Fibroblast of lung (primary cell): ENCODE results near the gene SLC15A2. TPM values are rescaled to one million over a fixed set of nuclear protein-coding genes. Genes with fewer than 3 reads are reported as not detected.

Source experiments
- DNase-seq, 2 donors: peaks; one replicate each; pipeline versions ENCODE4 v3.0.0 to v3.0.0-alpha.2; 2010; ENCODE audit warnings: low read depth in 2 of 2
- H2AFZ ChIP-seq: 2 replicates; pipeline ENCODE4 v1.5.1; 2012; ENCODE audit warnings: low read length, control low read depth, inconsistent platforms
- H3K27ac ChIP-seq: 2 replicates; pipeline ENCODE4 v1.5.1; 2011; ENCODE audit warnings: low read length, control low read depth; ENCODE audit not compliant: insufficient read depth
- H3K27me3 ChIP-seq: 2 replicates; pipeline ENCODE4 v1.5.1; 2011; ENCODE audit warnings: mild to moderate bottlenecking, low read length; ENCODE audit not compliant: control insufficient read depth, insufficient read depth
- H3K36me3 ChIP-seq: 2 replicates; pipeline ENCODE4 v1.5.1; 2011; ENCODE audit warnings: low read length; ENCODE audit not compliant: control insufficient read depth, insufficient read depth
- H3K4me1 ChIP-seq: 2 replicates; pipeline ENCODE4 v1.5.1; 2011; ENCODE audit warnings: low read length; ENCODE audit not compliant: control insufficient read depth, insufficient read depth; ENCODE audit errors: extremely low read depth
- H3K4me2 ChIP-seq: 2 replicates; pipeline ENCODE4 v1.5.1; 2011; ENCODE audit warnings: low read length, control low read depth; ENCODE audit not compliant: insufficient read depth; ENCODE audit errors: extremely low read depth
- H3K4me3 ChIP-seq, 4 experiments: fragments of 200-600 bp in 1 of 4; sonication (generic) in 1 of 4; replicated peaks in 1 of 4; 2 replicates each; pipeline ENCODE4 v1.5.1; 2011 to 2016; ENCODE audit warnings: low read length in 4 of 4, low read depth in 3 of 4, mild to moderate bottlenecking in 3 of 4, control low read depth in 2 of 4, inconsistent platforms in 1 of 4, mixed read lengths in 1 of 4; ENCODE audit not compliant: insufficient read depth in 1 of 4; ENCODE audit errors: control extremely low read depth in 1 of 4
- H3K79me2 ChIP-seq: 2 replicates; pipeline ENCODE4 v1.5.1; 2012; ENCODE audit warnings: mild to moderate bottlenecking, low read length, inconsistent platforms; ENCODE audit not compliant: control insufficient read depth, insufficient read depth
- H3K9ac ChIP-seq: 2 replicates; pipeline ENCODE4 v1.5.1; 2011; ENCODE audit warnings: mild to moderate bottlenecking, low read length, control low read depth; ENCODE audit not compliant: insufficient read depth
- H3K9me3 ChIP-seq: 2 replicates; pipeline ENCODE4 v1.5.1; 2012; ENCODE audit warnings: low read depth, low read length; ENCODE audit not compliant: control insufficient read depth, insufficient read depth
- H4K20me1 ChIP-seq: 2 replicates; pipeline ENCODE4 v1.5.1; 2011; ENCODE audit warnings: low read length; ENCODE audit not compliant: control insufficient read depth, insufficient read depth; ENCODE audit errors: extremely low read depth
- CTCF ChIP-seq, 2 donors: IDR thresholded peaks in 1 of 2; conservative IDR thresholded peaks in 1 of 2; 1 replicate in 1 of 2; 2 replicates in 1 of 2; pipeline ENCODE4 v1.5.1; 2011 to 2012; ENCODE audit warnings: low read length in 2 of 2, control low read depth in 1 of 2, inconsistent platforms in 1 of 2, low read depth in 1 of 2, mild to moderate bottlenecking in 1 of 2
- EZH2 ChIP-seq: IDR thresholded peaks from 2 replicates; pipeline ENCODE4 v1.5.1; 2012; ENCODE audit warnings: low read length, control low read depth, mild to moderate bottlenecking; ENCODE audit errors: missing control alignments
- polyA minus RNA-seq: library from RNA; depleted of rRNA, polyadenylated mRNA; stranded (reverse); fragments of >200 nt; gene quantifications from 2 replicates; pipeline ENCODE4 v1.2.3, GENCODE V29; 2011; ENCODE audit warnings: low replicate concordance
- polyA plus RNA-seq, 2 donors: library from polyadenylated mRNA; depleted of rRNA in 1 of 2; stranded (reverse) in 1 of 2; unstranded in 1 of 2; fragments of >200 nt; gene quantifications; 2 replicates each; pipeline ENCODE4 v1.2.1, GENCODE V29; 2011 to 2012; ENCODE audit warnings: missing spikeins in 1 of 2
- total RNA-seq: library from RNA; depleted of rRNA; stranded (reverse); fragments of >200 nt; gene quantifications from 2 replicates; pipeline ENCODE4 v1.2.1, GENCODE V29; 2014

Gene SLC15A2
- total RNA-seq (0.26 and 0.33 TPM in 2 replicates), polyA plus RNA-seq (0.29 and 0.31 TPM in 2 replicates), polyA minus RNA-seq (0.31 TPM in 1 of 2 replicates, not detected in the other)
- polyA plus RNA-seq (2012), result 0.15 TPM in 1 of 2 replicates, not detected in the other

- Histone ChIP-seq H2AFZ (no peak within 1 kb of the TSS), H3K4me3 (no peak within 1 kb of the TSS), H3K4me2 (no peak within 1 kb of the TSS), H3K27me3 (no peaks in the 10 kb centered on the region), H4K20me1 (no peaks in the 10 kb centered on the region), H3K9ac (no peak within 1 kb of the TSS), H3K27ac (no peak within 1 kb of the TSS), H3K4me1 (no peaks in the 10 kb centered on the region), H3K9me3 (no peaks in the 10 kb centered on the region), H3K36me3 (no peaks in the 10 kb centered on the region), H3K79me2 (no peaks in the 10 kb centered on the region)
- DNase-seq, result peak in 1 of 2 donors; percentile 50
- TF ChIP-seq EZH2 (no peak), CTCF (conservative IDR thresholded peaks at IDR 0.05 in 1 of 2, IDR thresholded peaks at IDR 0.05 in 1 of 2; ENCODE audit: low read depth in 1 of 2, low read length in 2 of 2) (no peak)
Measured at GRCh38 chr3:121894301-121894990, at the start of gene SLC15A2. SLC15A2 (plus strand) TSS chr3:121894401; CDS start chr3:121894477, 76 bp downstream.

GRCh38 chr3:121844892-121845291 is 49.3 kb upstream of the SLC15A2 start:
- Histone ChIP-seq H3K4me2 (no peak overlapping the region), H3K4me3 (no peak overlapping the region), H3K9ac (no peak overlapping the region), H3K27ac (no peak overlapping the region), H3K79me2 (no peaks in the 10 kb centered on the region), H3K9me3 (no peaks in the 10 kb centered on the region), H3K27me3 (no peaks in the 10 kb centered on the region), H3K4me1 (no peaks in the 10 kb centered on the region), H4K20me1 (no peaks in the 10 kb centered on the region), H2AFZ (no peak overlapping the region), H3K36me3 (no peaks in the 10 kb centered on the region)
- TF ChIP-seq EZH2 (no peak), CTCF (conservative IDR thresholded peaks at IDR 0.05 in 1 of 2, IDR thresholded peaks at IDR 0.05 in 1 of 2; ENCODE audit: low read depth in 1 of 2, low read length in 2 of 2) (no peak)
- no peak for DNase-seq

- Histone ChIP-seq H3K4me3 (no peak overlapping the region), H3K4me1 (no peaks in the 10 kb centered on the region), H4K20me1 (no peaks in the 10 kb centered on the region), H3K79me2 (no peaks in the 10 kb centered on the region), H3K36me3 (no peaks in the 10 kb centered on the region), H3K27ac (no peak overlapping the region), H3K27me3 (no peaks in the 10 kb centered on the region), H3K4me2 (no peak overlapping the region), H3K9me3 (no peaks in the 10 kb centered on the region), H3K9ac (no peak overlapping the region), H2AFZ (no peak overlapping the region)
- TF ChIP-seq EZH2 (no peak), CTCF (conservative IDR thresholded peaks at IDR 0.05 in 1 of 2, IDR thresholded peaks at IDR 0.05 in 1 of 2; ENCODE audit: low read depth in 1 of 2, low read length in 2 of 2) (no peak)
- no peak for DNase-seq
Measured at GRCh38 chr3:121852256-121852655, 41.9 kb upstream of the SLC15A2 start.
